SKM-1 treated with dmso at 0.1 percent for 144 hours (cell line): ENCODE measurements around the gene HDAC6.

ENCODE experiments used
- DNase-seq: peaks from one replicate; lab custom pipeline; 2025; ENCODE audit not compliant: unreplicated experiment; lab: John Stamatoyannopoulos, UW

HDAC6 gene

DNA sequence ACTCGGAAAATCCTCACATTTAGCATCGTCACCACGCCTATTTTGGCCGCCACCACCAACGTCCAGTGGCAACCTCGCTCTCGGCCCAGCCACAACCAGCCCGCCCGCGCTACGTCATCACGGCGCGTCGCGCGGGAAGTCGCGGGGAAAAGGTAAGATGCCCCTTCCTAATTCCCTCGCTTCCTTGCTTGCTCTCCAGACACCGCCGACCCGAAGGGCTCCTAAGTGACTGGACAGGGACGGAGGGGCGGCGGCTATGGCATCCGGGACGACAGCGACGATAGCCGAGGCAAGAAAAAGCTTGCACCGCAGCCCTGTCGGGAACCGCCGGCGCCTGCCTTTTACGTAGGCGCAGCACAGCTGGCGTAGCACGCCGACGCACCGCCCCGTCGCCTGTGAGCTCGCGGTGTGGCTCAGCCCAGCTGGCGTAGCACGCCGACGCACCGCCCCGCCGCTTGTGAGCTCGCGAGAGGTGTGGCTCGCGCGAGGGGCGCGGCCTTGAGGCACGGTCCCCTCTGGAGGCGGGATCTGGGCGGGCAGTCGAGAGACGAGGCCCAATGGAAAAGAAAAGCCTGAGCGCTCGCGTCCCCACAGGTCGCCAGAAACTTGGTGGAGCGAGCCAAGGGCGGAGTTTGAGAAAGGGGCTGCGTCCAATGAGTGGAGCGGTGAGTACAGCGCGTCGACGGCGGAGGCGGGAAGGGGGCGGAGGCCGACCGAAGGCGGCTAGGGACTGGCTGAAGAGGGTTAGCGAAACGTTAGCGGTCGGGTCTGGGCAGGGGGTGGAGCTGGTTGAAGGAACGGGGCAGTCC, at the start of gene HDAC6:
Gene HDAC6 (plus strand): TSS at position 788 of the 809 bp plus-strand sequence. CDS start 626 bp downstream, outside the sequence.
- peak; percentile 90 for DNase-seq

DNA sequence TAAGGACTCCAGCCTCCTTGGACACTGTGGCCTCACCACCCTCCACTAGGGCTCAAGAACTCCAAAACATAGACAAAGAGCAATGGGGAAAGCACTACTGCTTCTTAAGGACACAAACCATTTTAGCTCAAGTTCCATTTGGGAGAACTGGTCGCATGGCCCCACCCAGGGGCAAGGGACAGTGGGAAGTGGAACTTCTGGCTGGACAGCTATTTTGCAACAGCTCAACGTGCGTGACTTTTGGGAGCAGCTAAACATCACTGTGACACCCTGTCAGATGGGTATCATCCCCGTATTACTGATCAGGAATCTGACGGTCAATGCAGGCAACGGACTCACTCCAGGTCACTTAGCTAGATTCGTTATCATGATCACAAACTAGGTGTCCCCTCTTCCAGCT, 49.4 kb upstream of the HDAC6 start:
- no peak for DNase-seq

DNA sequence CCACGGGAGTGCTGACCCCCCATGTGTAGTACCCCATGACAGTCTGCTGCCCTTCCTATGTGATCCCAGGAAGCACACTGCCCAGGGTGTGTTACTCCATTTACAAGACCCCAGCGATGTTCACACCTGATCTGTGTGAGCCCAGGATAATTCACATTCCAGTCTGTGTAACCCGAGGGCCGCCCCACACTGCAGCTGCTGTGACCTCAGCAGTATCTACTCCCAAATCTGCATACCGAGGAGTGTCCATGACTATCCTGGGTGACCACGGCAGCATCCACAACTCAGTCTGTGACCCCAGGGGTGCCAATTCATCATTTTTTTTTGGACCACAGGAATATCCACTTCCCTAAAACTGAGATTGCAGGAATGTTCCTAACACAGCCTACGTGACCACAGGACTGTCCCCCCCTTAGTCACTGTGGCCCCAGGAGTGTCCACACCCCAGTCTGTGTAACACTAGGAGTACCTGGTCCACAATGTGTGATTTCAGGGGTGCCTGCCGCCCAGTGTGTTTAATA, 48.1 kb upstream of the HDAC6 start:
- DNase-seq, result no peak

DNA sequence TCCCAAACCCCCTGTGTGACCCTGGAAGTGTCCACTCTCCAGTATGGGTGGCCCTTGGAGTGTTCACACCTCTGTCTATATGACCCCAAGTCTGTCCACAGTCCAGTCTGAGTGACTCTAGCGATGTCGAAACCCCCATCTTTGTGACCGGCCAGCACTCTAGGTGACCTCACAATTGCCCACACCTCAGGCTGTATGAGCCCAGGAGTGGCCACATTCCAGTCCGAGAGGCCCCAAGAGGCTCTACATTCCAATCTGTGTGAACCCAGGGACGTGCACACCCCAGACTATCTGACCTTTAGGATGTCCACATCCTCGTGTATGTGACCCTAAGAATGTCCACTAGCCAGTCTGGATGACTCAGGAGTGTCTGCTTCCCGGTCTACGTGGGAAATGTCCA, 47.6 kb upstream of the HDAC6 start:
- DNase-seq, result no peak

DNA sequence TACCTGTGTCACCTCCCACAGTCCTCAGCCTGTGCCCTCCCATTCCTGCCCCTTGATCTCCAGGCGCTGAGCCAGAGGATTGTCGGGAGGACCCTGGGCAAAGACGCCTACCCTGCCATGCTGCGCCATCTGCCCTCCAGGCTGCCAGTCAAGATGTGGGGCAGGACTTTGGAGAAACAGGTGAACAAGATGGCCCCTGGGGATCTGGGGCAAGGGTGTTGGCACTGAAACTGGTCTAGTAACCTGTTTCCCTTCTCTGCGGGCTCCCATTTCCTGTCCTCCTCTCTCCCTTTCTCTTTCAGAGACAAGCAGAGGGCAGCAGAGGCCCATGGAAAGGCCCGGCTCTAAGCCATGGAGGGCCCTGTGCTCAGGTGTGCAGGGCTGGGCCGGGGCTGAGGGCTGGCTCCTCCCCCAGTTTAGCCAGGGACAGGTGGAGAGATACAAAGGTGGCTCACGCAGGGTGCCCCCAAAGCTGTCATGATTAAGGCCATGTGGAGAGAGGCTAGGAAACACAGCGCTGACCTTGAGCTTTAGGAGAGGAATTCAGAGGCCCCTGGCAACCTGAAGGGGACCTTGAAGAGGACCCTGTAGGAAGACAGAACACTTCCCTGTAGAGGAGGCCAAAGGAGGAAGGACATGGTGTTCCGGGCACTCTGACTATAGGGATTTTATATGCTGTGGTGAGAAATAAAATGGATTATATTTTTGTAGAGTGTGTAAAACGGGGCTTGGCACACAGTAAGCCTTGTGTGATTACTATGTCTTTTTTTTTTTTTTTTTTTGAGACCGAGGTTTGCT, 40.0 kb upstream of the HDAC6 start, which contains the start of gene GLOD5:
Gene GLOD5 (plus strand): TSS at position 74 of the 798 bp plus-strand sequence. CDS start 44 bp downstream, at position 118.
- DNase-seq, result peak; percentile 3

DNA sequence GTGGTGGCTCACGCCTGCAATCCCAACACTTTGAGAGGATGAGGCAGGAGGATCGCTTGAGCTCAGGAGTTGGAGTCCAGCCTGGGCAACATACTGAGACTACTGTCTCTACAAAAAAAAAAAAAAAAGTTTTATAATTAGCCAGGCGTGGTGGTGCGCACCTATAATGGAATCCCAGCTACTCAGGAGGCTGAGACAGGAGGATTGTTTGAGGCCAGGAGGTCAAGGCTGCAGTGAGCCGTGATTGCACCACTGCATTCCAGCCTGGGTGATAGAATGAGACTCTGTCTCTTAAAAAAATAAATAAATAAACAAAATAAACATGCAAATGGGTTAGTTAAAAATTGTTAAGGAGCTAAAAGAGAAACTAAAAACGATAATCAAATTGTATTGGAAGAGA, 32.6 kb upstream of the HDAC6 start:
- no peak for DNase-seq

DNA sequence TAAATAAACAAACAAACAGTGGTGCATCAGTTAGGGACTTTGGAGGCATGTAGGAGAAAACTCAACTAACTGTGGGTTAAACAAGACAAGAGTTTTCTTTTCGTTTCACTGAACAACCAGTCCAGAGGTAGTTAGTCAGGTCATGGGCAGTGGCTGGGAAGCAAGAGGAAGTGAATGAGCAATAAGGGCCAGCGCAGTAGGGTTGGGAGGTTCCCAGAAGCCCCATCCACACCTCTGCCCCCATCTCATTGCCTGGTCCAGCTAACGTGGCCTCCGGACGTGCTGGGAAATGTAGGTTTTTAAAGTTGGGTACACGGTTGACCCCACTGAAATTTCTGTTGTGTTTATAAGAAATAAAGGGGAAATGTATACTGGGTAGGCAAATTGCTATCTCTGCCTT, 31.6 kb upstream of the HDAC6 start:
- DNase-seq, result no peak

DNA sequence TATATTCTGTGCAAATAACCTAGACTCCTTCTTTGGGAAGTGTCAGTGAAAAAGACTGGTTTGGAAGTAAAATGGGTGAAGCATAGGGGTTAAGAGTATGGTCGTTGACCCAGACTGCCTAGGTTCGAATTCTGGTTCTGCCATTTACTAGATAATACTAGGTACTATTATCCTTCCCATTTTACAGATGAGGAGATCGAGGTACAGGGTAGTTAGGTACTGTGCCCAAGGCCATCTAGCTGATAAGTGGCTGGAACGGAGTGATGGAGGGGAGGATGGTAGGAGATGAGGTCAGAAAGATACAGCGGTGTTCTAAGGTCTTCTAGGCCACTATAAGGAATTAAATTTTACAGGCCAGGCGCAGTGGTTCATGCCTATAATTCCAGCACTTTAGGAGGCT, 29.3 kb upstream of the HDAC6 start:
- no peak for DNase-seq

DNA sequence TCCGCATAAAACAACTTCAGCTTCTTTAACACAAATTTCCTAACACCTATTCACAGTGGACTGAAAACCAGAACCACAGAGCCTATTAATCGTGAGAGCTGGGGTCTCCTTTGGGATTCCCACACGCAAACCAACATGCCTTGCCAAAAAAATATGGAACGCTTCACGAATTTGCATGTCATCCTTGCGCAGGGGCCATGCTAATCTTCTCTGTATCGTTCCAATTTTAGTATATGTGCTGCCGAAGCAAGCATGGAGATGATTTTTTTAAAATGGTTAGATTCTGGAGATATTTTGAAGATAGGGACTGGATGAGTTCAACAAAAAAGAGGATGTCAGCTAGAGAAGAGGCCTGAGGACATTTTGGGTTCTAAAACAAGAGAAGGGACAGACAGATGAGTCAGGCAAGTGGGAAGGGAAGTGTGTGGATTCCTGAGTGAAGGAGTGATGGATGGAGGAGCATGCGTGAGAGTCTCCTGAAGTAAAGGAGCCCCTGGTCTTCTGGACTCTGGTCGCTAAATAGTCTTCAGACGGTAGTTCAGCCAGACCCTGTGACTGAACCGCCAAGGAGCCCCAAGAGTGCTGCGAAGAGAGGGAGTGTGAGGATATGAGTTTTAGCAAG, 24.9 kb upstream of the HDAC6 start:
- DNase-seq, result no peak

DNA sequence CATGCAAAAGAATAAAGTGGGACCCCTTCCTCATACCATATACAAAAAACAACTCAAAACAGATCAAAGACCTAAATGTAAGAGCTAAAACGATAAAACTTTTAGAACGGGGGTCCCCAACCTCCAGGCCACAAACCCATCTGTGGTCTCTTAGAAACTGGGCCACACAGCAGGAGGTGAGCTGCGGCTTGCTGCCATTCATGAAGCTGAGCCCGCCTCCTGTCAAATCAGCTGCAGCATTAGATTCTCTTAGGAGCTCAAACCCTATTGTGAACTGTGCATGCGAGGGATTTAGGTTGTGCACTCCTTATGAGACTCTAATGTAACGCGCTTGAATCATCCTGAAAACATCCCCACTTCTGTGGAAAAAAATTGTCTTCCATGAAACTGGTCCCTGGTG, 22.5 kb upstream of the HDAC6 start:
- DNase-seq, result no peak

DNA sequence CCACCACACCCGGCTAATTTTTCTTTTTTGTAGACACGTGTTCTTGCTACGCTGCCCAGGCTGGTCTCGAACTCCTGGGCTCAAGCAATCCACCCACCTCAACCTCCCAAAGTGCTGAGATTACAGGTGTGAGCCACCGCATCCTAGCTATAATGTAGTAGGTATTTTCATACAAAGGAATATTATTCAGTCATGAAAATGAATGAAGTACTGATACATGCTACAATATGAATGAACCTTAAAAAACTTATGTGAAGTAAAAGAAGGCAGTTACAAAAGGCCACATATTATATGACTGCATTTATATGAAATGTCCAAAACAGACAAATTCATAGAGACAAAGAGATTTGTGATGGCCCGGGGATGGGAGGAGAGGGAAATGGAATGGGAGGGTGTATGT, 20.2 kb upstream of the HDAC6 start:
- no peak for DNase-seq

DNA sequence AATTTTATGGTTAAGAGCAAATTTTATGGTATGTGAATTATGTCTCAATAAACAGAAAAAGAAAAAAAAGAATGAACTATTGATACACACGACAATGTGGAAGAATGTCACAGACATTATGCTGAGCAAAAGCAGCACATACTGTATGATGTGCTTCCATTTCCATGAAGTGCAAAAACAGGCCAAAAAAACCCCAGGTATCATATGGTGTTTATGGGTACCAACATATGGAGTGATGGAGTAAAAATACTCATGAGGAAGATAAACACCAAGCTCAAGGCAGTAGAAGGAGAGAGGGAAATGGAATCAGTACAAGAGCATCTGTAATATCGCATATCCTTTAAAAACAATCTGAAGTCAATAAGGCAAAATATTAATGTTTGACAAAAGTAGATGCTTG, 19.7 kb upstream of the HDAC6 start:
- no peak for DNase-seq

DNA sequence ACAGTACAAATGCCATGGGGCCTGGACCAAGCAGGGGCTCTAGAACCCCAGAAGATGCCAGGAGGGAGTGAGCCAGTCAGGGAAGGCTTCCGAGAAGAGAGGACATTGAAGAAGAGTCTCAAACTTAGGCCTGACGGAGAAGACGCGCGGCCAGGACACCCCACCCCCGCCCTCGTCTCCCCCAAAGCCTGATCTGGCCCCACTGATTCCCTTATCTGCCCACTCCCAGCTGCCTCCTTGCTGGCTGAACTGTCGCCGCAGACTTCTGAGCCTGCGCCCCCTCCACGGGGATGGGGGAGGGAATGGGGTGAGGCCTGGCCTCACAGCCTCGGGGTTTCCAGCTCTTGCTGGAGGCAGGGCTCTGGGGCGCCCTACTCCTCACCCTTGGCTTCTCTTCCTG, 19.1 kb upstream of the HDAC6 start:
- DNase-seq, result no peak

DNA sequence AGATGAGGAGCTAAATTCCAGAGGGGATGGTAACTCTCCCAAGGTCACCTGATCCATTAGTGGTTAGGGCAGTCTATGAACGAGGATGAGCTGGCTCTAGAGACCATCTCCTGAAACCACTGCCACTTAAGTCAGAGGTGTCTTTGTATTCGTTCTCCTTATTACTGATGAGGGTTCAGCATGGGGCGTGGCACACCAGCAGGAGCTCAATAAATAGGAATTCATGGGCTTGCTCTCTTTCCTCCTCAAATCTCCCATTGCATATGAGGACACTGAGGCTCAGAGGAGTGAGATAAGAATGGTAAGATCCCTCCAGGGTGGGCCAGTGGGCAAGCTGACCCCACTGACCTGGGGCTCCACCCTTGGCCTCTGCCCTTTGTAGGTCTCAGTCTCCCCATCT, 17.1 kb upstream of the HDAC6 start:
- no peak for DNase-seq

DNA sequence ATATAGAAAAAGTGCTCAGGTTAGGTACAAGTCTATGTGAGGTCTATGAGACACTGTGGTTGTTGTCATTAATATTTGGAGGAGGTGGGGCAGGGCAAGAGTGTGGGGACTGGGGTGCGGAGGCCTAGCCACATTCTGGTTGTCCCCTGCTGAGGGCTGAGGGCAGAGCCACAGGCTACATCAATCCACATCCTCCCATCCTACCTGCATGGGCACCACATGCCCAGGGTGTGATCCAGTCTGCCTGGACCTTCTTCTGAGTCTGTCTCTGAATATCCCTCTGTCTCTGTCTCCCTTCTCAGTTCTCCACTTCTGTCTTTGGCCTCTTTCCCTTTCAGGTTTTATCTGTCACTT, 16.7 kb upstream of the HDAC6 start:
- no peak for DNase-seq

DNA sequence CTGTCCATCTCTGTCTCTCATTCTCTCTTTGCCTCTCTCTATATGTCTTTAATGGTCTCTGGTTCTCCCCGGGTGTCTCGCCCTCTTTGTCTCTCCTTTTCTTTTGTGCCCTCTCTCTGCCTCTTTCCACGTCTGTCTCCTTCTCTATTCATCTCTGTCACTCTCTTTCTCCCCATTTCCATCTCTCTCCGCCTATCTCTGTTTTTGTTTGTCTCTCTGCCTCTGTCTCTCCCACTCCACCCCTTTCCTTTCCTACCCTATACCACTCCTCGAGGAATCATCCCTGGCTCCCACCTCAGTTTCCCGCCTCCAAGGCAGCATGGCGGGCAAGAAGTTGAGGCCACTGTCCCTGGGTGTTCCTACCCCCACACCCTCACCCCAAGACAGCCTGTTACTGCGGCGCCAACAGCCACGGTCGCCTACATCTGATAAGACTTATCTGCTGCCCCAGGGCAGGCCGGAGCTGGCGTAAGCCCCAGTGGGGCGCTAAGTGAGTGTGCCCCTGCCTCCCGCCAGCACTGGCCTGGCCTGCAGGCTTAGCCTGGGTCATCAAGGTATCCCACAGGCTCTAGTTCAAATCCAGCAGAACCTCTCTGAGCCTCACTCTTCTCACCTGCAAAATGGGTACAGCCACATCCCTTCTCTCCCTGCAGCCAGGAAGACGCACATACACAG, 16.2 kb upstream of the HDAC6 start:
- no peak for DNase-seq

DNA sequence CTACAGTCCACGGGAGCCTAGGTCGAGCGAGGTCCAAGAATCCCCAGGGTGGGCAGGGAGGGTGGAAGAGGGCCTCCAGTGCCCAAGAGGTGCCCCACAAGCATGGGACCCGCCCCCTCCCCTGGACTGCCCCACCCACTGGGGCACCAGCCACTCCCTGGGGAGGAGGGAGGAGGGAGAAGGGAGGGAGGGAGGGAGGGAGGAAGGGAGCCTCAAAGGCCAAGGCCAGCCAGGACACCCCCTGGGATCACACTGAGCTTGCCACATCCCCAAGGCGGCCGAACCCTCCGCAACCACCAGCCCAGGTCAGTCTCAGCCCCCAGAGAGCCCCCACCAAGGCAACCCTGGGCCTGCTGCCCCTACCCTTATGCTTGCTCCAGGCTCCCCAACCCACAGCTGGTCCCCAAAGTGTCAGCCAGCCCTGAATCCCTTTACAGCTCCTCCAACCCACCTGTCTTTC, 15.5 kb upstream of the HDAC6 start, which contains the start of gene GATA1:
Gene GATA1 (plus strand): TSS at position 250 of the 460 bp plus-strand sequence. CDS start 4,520 bp downstream, outside the sequence.
- no peak for DNase-seq

DNA sequence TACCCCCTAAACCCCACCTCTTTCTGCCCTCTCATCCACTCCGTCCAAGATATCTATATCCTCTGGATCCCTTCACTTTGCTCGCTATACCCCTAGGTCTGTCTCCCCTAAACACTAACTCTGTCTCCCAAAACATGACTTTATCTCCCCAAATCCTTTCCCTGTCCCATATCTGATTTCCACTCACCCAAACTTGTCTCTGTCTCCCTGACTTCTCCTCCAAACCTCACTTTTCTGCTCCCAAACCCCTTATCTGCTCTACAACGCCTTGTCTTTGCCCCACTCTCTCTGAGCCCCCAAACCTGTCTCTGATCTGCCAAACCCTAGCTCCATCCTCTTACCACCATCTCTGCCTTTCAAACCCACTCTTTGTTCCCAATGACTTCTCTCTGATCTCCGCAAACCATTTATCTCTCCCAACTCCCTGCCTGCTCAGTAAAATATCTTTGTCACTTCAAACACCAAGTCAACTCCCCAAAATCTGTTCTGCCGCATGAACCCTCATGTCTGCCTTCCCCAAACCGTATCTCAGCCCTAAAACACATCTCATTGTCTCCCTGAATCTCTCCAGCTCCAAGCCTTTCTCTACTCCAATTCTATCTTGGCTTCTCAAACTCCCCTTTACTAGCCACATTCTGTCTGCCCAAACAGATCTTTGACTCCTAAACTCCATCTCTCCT, 14.9 kb upstream of the HDAC6 start:
- no peak for DNase-seq

DNA sequence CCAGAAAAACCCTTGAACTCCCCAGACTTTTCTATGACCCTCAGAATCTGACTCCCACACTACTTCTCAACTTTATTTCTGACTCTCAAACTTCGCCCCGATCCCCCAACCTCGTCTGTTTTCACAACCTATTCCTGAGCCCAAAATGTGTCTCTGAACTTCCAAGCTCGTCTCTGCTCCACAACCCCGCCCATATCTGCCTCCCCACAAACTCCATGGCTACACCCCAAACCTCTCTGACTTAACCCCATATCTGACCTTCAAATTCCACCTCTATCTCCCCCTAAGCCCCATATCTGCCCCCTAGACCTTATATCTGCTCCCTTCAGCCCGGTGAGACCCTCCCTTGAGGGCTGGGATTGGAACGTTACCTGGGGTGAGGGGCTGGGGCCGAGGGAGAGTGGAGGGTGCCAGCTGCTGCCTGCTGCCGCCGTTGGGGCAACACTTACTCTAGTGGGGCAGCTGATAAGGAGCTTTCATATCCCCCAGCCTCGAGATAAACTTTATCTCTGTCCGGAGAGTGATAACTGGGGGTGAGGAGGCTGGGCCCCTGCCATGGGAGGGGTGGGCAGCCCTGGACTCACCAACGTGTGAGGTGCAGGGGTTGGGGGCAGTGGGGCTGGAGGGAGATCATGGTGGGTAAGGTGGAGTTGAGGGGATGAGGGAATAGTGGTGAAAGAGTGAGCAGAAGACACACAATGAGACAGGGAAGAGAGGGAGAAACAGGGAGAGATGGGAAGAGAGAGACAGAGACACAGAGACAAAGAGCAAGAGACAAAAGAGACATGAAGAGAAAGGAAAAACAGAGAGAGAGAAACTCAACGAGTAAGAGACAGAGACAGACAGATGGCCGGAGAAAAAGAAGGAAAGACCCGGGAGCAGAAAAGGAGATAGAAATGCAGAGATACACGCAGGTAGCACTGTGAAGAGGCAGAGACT, 14.1 kb upstream of the HDAC6 start:
- DNase-seq, result no peak
